Suprapubic skin (tissue), 4 donors: ENCODE measurements around the gene TLCD4. TPM values are rescaled to one million over a fixed set of nuclear protein-coding genes. Genes with fewer than 3 reads are reported as not detected.
"Not testable (repeated sequence)": the region's sequence is repeated elsewhere in the genome, so short reads cannot be mapped to it uniquely, and the experiment has no call there.

Experiments used
- DNase-seq, 2 donors: peaks; one replicate each; pipeline ENCODE4 v3.0.0-alpha.2; 2019; ENCODE audit warnings: low spot score in 2 of 2
- H3K27ac ChIP-seq: fragments of 200-600 bp; sonication (generic); one replicate; pipeline ENCODE4 v1.5.1; 2019
- H3K27me3 ChIP-seq: fragments of 200-600 bp; sonication (generic); one replicate; pipeline ENCODE4 v1.5.1; 2019
- H3K36me3 ChIP-seq: fragments of 200-600 bp; sonication (generic); one replicate; pipeline ENCODE4 v1.5.1; 2019
- H3K4me1 ChIP-seq: fragments of 200-600 bp; sonication (generic); one replicate; pipeline ENCODE4 v1.5.1; 2019
- H3K4me3 ChIP-seq: fragments of 200-600 bp; sonication (generic); one replicate; pipeline ENCODE4 v1.5.1; 2019; ENCODE audit warnings: mild to moderate bottlenecking
- H3K9me3 ChIP-seq: fragments of 200-600 bp; sonication (generic); one replicate; pipeline ENCODE4 v1.5.1; 2019
- CTCF ChIP-seq, 2 donors: fragments of 200-600 bp in 1 of 2; fragments of 450-650 bp in 1 of 2; sonication (generic) in 1 of 2; IDR thresholded peaks; one replicate each; pipeline ENCODE4 v1.5.1; 2016 to 2019; ENCODE audit warnings: antibody characterized with exemption in 2 of 2, mild to moderate bottlenecking in 1 of 2, moderate library complexity in 1 of 2
- EP300 ChIP-seq: sonication (generic); formaldehyde crosslinking; IDR thresholded peaks from one replicate; pipeline ENCODE4 v1.6.1; 2017; ENCODE audit warnings: antibody characterized with exemption
- POLR2A ChIP-seq, 2 donors: fragments of 450-650 bp; IDR thresholded peaks; one replicate each; pipeline ENCODE4 v1.6.1; 2017; ENCODE audit warnings: antibody characterized with exemption in 2 of 2, mild to moderate bottlenecking in 2 of 2, moderate library complexity in 2 of 2
- POLR2AphosphoS5 ChIP-seq, 3 donors: sonication (generic); formaldehyde crosslinking; IDR thresholded peaks; one replicate each; pipeline ENCODE4 v1.6.1; 2017; ENCODE audit warnings: antibody characterized with exemption in 3 of 3
- WGBS: methylation state at CpG from one replicate; pipeline ENCODE4 v1.1.5; 2018; 5-methylcytosine and 5-hydroxymethylcytosine counted together
- total RNA-seq, 4 donors: library from RNA; depleted of rRNA; stranded (reverse); fragments of >200 nt; gene quantifications; one replicate each; pipeline ENCODE4 v1.1.0, GENCODE V29; 2016

Gene TLCD4
- total RNA-seq, 4 donors from 2014 or later, result 5.5 to 6.2 (median 5.9) TPM

- H3K4me3 ChIP-seq, result no peak overlapping the region
- H3K27me3 ChIP-seq, result no peaks in the 10 kb centered on the region
- peaks cover 4% of the 10 kb centered on the region for H3K4me1 ChIP-seq
- H3K9me3 ChIP-seq, result no peaks in the 10 kb centered on the region
- no peaks in the 10 kb centered on the region for H3K36me3 ChIP-seq
- no peak for TF ChIP-seq CTCF (IDR thresholded peaks at IDR 0.05)
- DNase-seq, result no peak
- WGBS, result 89% methylated on average over 6 of the region's 6 CpGs
- no peak overlapping the region for H3K27ac ChIP-seq
Measured at GRCh38 chr1:95089650-95090287, 27.4 kb upstream of the TLCD4 start.

GRCh38 chr1:95091290-95091689, 25.9 kb upstream of the TLCD4 start:
- H3K27me3 ChIP-seq, H3K36me3 ChIP-seq, H3K27ac ChIP-seq, H3K9me3 ChIP-seq, H3K4me1 ChIP-seq, DNase-seq, H3K4me3 ChIP-seq: not testable (repeated sequence)
- 85% methylated on average over 4 of the region's 28 CpGs for WGBS

GRCh38 chr1:95092891-95093290, 24.3 kb upstream of the TLCD4 start:
- H3K36me3 ChIP-seq, result not testable (repeated sequence)

GRCh38 chr1:95093296-95093695, 23.9 kb upstream of the TLCD4 start:
- H3K4me1 ChIP-seq, result no peaks in the 10 kb centered on the region
- DNase-seq, result no peak
- H3K27me3 ChIP-seq, result no peaks in the 10 kb centered on the region
- 92% methylated on average over 1 of the region's 1 CpG for WGBS
- TF ChIP-seq POLR2AphosphoS5 (IDR thresholded peaks at IDR 0.05) (no peak), POLR2A (IDR thresholded peaks at IDR 0.05) (no peak), CTCF (IDR thresholded peaks at IDR 0.05) (no peak), EP300 (no peak)
- H3K36me3 ChIP-seq, result no peaks in the 10 kb centered on the region
- no peaks in the 10 kb centered on the region for H3K9me3 ChIP-seq
- H3K4me3 ChIP-seq, result no peak overlapping the region
- H3K27ac ChIP-seq, result no peak overlapping the region

More at GRCh38 chr1:95092891-95093290, 24.3 kb upstream of the TLCD4 start:
- H3K27ac ChIP-seq, DNase-seq, H3K9me3 ChIP-seq, H3K27me3 ChIP-seq, H3K4me1 ChIP-seq, H3K4me3 ChIP-seq: not testable (repeated sequence)

- H3K4me1 ChIP-seq, result no peaks in the 10 kb centered on the region
- no peak for TF ChIP-seq EP300
- TF ChIP-seq POLR2A (IDR thresholded peaks at IDR 0.05), result no peak
- no peak for TF ChIP-seq POLR2AphosphoS5 (IDR thresholded peaks at IDR 0.05)
- TF ChIP-seq CTCF (IDR thresholded peaks at IDR 0.05), result no peak
- no peaks in the 10 kb centered on the region for H3K36me3 ChIP-seq
- no peak overlapping the region for H3K27ac ChIP-seq
- H3K4me3 ChIP-seq, result no peak overlapping the region
- 69% methylated on average over 2 of the region's 2 CpGs for WGBS
- no peaks in the 10 kb centered on the region for H3K27me3 ChIP-seq
- no peak for DNase-seq
- H3K9me3 ChIP-seq, result no peaks in the 10 kb centered on the region
Measured at GRCh38 chr1:95094923-95095322, 22.2 kb upstream of the TLCD4 start.

GRCh38 chr1:95095833-95096217, 21.3 kb upstream of the TLCD4 start:
- Histone ChIP-seq H3K27ac (no peak overlapping the region), H3K9me3 (no peaks in the 10 kb centered on the region), H3K36me3 (no peaks in the 10 kb centered on the region), H3K27me3 (no peaks in the 10 kb centered on the region), H3K4me1 (no peaks in the 10 kb centered on the region), H3K4me3 (no peak overlapping the region)
- 75% methylated on average over 2 of the region's 2 CpGs for WGBS
- TF ChIP-seq EP300 (no peak), CTCF (IDR thresholded peaks at IDR 0.05) (no peak), POLR2AphosphoS5 (IDR thresholded peaks at IDR 0.05) (no peak)
- no peak for DNase-seq
